GM19438 (cell line): ENCODE results near the gene NOD1.
"Not testable (repeated sequence)": the region's sequence is repeated elsewhere in the genome, so short reads cannot be mapped to it uniquely, and the experiment has no call there.

ENCODE experiments used
- ATAC-seq: cut with Tn5 transposase; IDR thresholded peaks from one replicate; pipeline ENCODE4 v1.9.1; 2021; ENCODE audit warnings: low read depth; ENCODE audit not compliant: unreplicated experiment

Gene NOD1

DNA sequence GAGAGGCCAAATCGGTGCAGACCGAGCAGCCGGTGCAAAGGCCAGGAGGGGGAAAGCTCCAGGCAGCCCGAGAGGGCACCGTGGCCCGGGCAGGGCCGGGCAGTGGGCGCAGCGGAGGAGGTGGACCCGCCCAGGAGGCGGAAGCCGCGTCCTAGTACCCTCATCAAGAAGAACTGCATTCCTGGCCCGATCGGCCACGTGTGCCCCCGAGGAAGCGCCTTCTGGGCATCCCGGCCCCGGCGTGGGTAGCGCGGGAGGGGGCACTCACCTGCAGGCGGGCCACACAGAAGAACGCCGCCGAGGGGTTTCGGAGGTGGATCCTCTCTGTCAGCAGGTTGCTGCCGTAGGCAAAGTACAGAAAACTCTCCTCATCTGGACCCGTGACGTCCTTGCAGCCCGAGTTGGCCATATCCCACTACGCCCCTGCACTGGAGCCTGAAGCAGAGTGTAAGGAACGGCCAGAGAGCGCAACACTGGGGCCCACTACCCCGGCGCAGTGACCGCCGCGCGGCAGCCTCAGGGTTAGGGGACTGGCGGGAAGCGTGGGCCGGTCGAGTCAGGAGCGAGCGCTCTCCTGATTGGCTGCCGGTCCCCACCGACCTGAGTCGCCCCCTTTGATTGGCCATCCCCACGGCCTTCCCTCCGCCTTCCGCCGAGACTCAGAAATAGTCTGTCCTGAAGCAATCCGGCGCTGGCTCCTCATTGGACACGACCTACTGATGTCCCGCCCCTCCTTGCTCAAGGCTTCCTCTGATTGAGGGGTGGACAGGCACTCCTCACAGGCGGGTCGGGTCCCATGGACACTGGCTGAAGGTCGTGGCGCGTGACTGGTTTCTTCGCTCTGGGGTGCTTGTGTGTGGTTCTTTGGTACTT, 26.0 kb upstream of the NOD1 start, which contains the start of gene GGCT:
Gene GGCT, minus strand, starts transcription at position 529 of the 873 bp plus-strand sequence. Its CDS starts 120 bp downstream, at position 409.
- peak; percentile 99 for ATAC-seq

DNA sequence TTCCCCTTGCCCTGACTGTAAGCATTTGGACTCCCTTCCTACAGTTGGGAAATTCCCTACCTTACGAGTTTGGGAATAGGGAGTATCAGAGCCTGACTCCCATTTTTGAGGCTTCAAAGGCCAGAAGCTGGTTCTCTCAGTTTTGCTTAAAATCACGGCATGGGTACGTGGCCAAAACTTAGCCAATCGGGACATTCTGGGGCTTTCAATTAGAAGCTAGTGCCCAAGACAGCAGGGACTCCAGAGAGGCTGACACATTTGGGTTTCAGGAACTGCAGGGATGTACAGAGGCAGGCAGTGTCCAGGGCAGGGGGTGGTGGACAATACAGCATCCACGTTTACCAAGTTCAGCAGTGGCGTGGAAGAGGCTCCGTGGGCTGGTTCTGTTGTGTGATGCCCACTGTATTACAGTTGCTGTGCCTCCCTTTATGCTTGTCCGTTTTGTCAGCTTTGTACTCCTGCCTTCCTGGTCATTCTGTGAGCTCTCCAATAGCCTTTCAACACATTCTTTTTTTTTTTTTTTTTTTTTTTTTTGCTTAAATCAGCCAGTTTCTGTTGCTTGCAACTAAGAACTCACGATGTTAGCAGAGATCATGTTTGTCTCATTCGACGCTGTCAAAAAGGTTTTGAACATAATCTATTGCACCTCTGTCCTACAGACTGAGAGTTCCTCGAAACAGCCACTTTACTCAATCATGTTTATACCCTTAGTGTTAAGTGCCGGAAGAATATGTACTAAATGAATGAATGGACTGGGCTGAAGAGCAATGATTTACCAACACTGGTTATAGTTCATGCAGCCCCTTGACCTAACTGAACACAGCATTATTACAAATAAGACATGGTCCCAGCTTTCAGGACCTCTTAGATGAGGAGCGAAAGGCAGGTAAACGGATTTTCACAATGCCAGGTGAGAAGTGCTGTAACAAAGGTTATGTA, 25.0 kb upstream of the NOD1 start:
- no peak for ATAC-seq

DNA sequence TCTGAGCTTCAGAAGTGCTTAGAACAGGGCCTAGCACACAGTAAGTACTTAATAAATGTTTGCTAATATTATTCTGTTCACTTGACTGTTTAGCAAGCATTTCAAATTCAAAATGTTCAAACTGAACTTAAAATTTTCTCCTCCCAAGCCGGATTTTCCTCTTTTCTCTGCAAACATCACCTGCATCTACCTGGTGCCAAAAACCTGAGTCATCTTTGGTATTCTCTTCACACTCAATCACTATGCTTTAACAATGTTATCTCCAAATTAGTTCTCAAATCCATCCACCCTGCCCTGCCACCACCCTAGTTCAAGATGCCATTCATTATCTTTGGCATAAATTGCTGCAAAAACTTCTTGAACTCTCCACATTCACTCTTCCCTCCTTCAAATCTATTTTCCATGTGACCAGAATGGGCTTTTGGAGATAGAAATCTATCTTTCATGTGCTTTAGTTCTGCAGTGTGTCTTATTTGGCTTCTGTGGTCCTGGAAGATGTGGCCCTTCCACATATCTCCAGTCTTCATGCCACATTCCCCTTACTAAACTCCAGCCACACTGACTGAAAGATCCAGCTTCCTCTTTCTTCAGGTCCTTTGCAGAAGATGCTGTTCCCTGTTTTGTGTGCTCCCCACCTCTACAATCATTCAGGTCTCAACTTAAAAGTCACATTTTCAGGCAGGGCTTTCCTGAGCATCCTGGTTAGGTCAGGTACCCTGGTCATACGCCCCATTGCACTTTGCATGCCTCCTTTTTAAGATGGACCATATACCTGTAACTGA, 24.1 kb upstream of the NOD1 start:
- no peak for ATAC-seq

DNA sequence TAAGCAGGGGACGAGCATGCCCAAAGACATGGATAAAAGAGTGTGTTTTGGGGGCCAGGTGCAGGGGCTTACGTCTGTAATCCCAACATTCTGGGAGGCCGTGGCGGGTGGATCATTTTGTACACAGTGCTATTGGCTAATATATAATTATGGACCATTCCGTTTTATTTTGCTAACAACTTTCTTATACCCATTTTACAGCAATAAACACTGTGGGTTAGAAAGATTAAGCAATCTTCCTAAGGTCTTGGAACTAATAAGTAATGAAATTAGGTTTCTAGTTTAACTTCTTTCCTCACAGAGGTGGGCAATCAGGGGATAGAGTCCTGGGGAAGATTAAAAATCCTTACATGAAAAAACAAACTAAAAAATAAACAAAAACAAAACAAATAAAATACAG, 22.7 kb upstream of the NOD1 start:
- no peak for ATAC-seq

DNA sequence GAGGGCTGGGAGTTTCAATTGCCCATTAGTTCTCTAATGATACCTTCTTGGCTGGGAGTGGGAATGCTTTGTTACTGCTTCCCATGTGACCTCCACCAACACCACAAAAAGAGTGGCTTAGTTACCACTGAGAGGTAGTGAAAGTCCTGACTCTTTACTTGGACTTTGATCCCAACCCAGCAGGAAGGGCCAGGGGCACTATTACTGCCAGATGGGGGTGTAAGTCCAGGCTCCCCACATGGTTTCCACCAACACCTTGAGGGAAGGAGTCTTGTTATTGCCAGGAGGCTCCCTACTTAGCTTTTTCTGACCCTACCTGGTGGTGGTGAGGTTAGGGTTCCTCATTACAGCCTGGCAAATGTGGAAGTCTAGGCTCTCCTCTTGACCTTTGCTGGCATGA, 14.6 kb upstream of the NOD1 start:
- ATAC-seq: no peak

DNA sequence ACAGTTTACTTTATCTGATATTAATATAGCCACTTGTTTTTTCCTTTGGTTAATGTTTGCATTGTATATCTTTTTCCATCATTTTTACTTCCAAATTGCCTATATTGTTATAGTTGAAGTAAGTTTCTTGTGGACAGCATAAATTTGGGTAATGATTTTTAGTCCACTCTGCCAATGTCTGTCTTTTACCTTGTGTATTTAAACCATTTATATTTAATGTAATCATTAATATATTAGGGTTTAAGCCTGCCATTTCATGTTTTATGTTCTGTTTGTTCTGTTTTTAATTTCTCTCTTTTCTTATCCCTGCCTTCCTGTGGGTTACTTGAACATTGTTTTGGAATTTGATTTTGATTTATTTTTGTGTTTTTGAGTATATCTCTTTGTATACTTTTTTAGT, 12.8 kb upstream of the NOD1 start:
- no peak for ATAC-seq

DNA sequence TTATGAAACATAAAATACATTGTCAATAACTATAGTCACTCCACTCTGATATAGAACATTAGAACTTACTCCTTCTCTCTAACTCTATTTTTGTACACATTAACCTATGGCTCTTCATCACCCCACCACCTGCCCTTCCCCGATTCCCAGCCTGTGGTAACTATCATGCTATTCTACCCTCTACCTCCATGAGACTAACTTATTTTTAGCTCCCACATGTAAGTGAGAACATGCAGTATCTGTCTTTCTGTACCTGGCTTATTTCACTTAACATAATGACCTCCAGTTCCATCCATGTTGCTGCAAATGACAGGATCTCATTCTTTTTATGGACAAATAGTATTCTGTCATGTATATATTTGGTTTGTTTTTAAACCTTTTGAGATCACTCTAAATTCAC, 8.8 kb upstream of the NOD1 start:
- ATAC-seq: no peak

DNA sequence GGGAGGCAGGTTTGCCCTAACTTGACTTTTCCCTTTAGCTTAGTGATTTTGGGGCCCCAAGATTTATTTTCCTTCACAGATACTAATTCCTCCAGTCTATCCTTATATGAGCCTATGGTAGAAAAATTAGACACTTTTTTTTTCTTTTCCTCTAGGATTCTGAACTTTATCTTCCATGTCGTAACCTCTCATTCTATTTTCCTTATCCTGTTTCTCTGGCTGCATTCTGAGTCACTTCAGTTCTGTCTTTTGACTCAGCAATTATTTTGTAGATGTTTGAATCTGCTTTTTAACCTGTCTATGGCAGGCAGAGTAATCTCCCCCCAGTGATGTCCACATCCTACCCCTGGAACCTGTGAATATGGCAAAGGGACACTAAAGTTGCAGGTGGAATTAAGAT, 7.1 kb upstream of the NOD1 start:
- no peak for ATAC-seq

DNA sequence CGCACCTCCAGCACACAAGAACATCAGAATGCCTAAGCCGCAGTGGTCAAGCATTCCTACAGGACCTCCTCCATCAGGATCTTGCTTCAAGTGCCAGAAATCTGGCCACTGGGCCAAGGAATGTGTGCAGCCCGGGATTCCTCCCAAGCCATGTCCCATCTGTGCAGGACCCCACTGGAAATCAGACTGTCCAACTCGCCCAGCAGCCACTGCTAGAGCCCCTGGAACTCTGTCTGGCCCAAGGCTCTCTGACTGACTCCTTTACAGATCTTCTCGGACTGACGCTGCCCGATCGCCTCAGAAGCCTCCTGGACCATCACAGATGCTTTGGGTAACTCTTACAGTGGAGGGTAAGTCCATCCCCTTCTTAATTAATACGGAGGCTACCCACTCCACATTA, 2.8 kb upstream of the NOD1 start:
- not testable (repeated sequence) for ATAC-seq

DNA sequence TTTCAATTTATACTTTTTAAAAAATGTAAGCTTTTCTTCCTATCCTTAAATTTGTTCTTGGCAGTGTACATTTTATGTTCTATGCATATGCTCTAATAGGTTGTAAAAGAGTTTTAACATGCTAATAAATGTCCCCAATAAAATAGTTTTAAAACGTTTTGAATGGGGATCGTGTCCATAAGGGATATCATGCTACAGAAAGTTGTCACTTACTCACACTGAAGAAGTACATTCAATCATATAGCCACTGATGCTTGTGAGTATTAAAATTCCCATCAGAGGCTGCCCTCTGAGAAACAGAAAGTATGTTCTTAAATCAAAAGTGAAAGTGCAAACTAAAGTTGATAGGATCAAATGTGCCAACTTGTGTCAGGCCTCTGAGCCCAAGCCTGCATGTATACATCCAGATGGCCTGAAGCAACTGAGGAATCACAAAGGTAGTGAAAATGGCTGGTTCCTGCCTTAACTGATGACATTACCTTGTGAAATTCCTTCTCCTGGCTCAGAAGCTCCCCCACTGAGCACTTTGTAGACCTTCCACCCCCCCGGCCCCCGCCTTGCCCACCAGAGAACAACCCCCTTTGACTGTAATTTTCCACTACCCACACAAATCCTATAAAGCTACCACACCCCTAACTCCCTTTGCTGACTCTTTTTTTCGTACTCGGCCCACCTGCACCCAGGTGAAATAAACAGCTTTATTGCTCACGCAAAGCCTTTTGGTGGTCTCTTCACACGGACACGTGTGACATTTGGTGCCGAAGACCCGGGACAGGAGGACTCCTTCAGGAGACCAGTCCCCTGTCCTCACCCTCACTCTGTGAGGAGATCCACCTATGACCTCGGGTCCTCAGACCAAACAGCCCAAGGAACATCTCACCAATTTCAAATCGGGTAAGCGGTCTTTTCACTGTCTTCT, 877 bp upstream of the NOD1 start:
- ATAC-seq: no peak

DNA sequence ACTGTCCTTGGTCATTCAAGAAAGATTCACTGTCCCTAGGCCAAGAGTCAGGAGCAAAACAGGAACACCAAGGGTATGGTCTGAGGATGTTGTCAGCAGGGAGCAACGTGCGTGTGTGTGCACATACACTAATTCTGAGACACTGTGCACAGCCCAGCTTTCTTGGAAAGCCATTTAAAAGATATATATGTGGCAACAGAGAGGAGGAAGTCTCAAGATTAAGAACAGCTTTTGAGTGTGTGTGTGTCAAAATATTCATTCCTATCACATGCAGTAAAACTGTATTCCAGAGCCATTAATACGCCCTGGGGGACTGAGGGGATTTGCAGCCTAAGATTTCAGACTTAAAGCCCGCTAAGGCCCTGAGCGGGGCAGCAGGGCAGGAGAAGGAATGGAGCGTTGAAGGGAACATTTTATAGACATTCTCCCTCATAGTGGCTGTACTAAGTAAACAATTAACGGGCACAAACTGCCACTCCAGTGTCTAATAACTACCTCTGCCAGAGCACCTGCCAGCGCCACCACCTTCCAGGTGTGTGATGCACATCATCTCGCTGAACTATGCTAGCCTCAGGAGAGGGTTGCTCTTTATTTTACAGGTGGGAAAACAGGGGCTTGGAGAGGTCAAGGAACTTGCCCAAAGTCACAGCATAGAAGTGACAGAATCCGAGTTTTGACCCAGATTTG, 2.0 kb downstream of the NOD1 start:
- no peak for ATAC-seq

DNA sequence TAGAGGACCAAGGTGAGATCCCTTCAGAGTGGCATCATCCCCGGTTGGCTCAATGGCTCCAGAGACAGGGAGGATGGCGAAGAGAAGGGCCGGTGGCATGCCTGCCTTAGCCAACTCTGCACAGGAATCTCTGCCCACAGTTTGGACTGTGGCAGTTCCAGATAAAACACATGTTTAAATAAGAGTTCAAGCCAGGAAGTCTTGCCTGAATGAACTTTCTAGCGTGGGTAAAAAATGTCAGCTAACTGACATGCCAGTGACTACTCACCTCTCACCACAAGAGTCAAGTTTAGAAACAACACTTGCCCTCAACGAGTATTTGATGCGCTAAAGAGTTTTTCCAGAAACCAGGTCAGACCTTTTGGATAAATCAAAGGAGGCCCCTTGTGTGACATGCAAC, 3.0 kb downstream of the NOD1 start:
- no peak for ATAC-seq

DNA sequence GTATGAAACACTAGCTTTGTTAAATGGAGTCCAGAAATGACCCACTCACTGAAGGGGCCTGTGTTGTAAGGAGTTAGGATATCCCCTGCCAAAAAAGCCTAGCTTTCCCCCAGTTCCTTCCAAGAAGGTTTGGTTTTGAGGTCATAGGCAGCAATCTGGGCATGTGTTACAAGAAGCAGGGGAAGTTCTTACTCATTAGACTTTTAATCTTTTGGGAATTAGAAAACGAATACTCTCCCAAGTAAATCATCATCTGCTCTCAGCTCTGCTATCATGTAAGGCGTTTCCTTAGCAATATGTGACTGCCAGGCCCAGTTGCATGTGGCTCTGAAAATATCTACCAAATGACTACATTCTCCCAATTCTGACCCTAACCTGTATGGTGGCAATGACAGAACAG, 3.7 kb downstream of the NOD1 start:
- no peak for ATAC-seq

DNA sequence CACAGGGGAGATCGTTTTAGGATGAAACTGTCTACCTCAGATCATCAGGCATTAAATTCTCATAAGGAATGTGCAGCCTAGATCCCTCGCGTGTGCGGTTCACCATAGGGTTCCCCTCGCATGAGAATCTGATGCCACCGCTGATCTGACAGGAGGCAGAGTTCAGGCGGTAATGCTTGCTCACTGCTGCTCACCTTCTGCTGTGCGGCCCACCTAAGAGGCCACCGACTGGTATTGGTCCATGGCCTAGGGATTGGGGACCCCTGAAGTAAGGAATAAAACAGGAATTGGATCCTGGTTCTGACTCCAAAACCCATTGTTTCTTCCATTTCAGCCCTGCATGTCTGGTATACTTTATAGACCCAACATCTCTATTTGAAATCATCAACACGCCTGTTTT, 4.1 kb downstream of the NOD1 start:
- no peak for ATAC-seq

DNA sequence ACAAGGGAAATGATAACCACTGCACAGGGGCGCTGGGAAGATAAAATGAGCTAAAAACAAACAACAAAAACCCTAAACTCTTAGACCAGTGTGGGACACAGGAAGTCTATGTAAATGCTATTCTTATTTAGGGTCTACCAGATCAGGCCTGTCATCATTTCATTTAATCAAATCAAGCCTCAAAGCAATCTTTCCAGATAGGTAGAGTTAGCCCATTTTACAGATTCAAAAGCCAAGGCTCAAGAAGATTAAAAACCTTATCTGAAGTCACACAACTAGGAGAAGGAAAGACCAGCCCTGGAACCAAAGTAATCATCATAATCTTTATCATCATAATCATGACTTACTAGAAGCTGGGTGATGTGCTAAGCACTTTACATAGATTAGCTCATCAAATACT, 4.7 kb downstream of the NOD1 start:
- no peak for ATAC-seq

DNA sequence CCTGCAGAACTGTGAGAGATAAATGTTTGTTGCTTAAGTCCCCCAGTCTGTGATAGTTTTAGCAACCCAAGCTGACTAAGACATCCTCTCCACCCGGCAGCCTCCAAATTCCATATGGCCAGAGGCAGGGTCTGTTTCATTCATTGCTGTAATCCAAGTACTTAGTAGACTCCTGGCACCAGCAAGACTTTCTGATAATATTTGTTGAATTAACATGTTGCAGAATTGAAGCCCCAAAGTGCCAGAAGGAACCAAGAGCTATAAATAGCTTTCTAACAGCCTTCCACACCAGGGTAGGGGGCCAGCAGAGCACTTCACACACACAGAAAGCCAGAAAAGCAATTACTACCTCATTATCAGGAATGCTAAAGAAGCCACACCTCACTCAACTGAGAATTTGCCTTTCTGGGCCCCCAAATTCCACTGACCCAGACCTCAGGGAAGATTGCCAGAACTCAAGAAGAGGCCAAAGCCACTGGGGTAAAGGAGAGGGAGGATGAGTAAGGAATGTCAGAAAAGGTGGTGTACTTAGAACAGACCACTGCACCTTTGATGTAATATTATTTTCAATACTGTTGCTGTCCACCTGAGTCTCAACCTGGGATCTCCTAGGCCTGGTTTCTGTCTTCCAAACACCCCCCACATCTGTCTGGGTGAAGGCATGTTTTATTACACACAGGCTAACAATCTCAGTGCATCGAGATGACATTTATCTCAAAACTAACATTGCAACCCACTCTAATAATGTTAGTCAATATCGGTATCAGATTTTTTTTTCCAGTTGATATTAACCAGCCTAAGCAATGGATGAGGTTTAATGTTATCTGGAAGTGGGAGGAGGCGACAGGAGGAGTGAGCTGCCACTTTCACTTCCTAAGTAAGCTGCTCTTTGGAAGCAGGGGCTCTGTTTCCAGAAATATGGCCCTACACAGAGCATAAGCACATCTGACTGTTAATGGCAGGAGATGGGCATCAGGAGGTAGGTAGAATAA, 5.5 kb downstream of the NOD1 start:
- no peak for ATAC-seq

DNA sequence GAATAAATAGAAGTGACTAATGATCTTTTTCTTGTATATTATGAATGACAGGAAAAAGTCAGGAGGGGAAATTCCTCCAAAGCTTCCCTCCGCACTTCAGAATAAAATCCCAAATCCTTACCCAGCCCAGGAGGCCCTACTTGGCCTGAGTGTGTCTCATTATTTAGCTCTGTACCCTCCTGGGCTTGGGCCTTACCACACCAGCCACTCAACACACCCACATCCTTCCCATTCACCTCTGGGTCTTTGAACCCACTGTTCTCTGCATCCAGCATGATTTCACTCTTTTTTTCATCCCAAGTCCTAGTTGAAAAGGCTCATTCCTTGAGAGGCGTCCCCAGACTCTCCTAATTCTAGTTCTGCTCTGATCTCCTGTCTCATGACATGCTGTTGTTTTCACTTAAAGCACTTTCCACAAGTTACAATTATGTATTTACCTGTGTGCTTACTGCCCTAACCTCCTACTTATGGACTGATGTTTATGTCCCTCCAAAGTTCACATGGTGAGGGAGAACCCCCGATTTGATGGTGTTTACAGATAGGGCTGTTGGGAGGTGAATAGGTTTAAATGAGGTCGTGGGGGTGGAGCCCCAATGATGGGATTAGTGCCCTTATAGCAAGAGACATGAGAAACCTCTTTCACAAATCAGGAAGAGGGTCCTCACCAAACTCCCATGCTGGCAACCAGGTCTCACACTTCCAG, 6.4 kb downstream of the NOD1 start:
- ATAC-seq: no peak
